Suprapubic skin (tissue), 3 donors: ENCODE data around the gene PKN1.

Experiments
- CTCF ChIP-seq, 2 donors: fragments of 200-600 bp in 1 of 2; fragments of 450-650 bp in 1 of 2; sonication (generic) in 1 of 2; IDR thresholded peaks; one replicate each; pipeline ENCODE4 v1.5.1; 2016 to 2019; ENCODE audit warnings: antibody characterized with exemption in 2 of 2, mild to moderate bottlenecking in 1 of 2, moderate library complexity in 1 of 2
- POLR2A ChIP-seq, 2 donors: fragments of 450-650 bp; IDR thresholded peaks; one replicate each; pipeline ENCODE4 v1.6.1; 2017; ENCODE audit warnings: antibody characterized with exemption in 2 of 2, mild to moderate bottlenecking in 2 of 2, moderate library complexity in 2 of 2

GRCh38 chr19:14401468-14402195 is 31.5 kb upstream of the PKN1 start:
- no peak for TF ChIP-seq CTCF (IDR thresholded peaks at IDR 0.05)
- TF ChIP-seq POLR2A (IDR thresholded peaks at IDR 0.05): no peak
